Measurements from ENCODE around the gene LMO1.

DNA sequence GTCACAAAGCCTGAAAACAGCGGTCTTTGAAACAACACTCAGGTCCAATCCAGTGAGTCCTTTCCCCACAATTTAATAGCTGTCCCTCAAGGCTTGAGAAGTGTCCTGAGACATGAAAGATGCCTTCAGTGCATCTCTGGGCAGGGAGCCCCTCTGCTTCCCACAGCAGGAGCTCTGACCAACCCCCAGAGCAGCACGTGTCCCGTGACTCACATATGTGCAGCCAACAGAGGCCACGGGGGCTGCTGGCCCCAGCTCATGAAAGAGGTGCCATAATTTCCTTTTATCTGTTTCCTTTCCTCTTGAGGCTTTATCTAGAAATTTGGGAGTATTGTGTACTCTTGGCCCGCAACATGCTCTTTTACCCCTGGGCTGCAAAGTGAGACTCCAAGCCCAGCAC lies 33.2 kb upstream of the LMO1 start:
- TF ChIP-seq, protein P1, sequence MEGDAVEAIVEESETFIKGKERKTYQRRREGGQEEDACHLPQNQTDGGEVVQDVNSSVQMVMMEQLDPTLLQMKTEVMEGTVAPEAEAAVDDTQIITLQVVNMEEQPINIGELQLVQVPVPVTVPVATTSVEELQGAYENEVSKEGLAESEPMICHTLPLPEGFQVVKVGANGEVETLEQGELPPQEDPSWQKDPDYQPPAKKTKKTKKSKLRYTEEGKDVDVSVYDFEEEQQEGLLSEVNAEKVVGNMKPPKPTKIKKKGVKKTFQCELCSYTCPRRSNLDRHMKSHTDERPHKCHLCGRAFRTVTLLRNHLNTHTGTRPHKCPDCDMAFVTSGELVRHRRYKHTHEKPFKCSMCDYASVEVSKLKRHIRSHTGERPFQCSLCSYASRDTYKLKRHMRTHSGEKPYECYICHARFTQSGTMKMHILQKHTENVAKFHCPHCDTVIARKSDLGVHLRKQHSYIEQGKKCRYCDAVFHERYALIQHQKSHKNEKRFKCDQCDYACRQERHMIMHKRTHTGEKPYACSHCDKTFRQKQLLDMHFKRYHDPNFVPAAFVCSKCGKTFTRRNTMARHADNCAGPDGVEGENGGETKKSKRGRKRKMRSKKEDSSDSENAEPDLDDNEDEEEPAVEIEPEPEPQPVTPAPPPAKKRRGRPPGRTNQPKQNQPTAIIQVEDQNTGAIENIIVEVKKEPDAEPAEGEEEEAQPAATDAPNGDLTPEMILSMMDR (IDR thresholded peaks at IDR 0.05; ENCODE audit: low read depth, low read length, missing input control), result no peak
- no peak for TF ChIP-seq RAD21 (IDR thresholded peaks at IDR 0.05)
